Adrenal gland (tissue), 12 donors: ENCODE measurements around the gene DIAPH2. TPM values are rescaled to one million over a fixed set of nuclear protein-coding genes. Genes with fewer than 3 reads are reported as not detected.

Experiments
- DNase-seq, 7 donors: peaks; one replicate each; pipeline ENCODE4 v3.0.0-alpha.2; 2019 to 2020
- H3K27ac ChIP-seq, 5 donors: fragments of 200-600 bp; sonication (generic) in 4 of 5; 1 replicate in 3 of 5; 2 replicates in 2 of 5; pipeline versions ENCODE4 v1.5.1 to v1.8.0; 2016 to 2020; ENCODE audit warnings: mild to moderate bottlenecking in 1 of 5
- H3K27me3 ChIP-seq: fragments of 200-600 bp; 2 replicates; pipeline ENCODE4 v1.8.0; 2021
- H3K36me3 ChIP-seq, 2 donors: fragments of 200-600 bp; replicated peaks in 1 of 2; 1 replicate in 1 of 2; 2 replicates in 1 of 2; pipeline versions ENCODE4 v1.5.1 to v1.8.0; 2018 to 2022
- H3K4me1 ChIP-seq, 2 donors: fragments of 200-600 bp; replicated peaks in 1 of 2; 1 replicate in 1 of 2; 2 replicates in 1 of 2; pipeline versions ENCODE4 v1.5.1 to v1.8.0; 2018 to 2021
- H3K4me3 ChIP-seq, 4 donors: fragments of 200-600 bp; sonication (generic) in 3 of 4; one replicate each; pipeline ENCODE4 v1.5.1; 2016 to 2018
- H3K9me3 ChIP-seq, 3 donors: fragments of 200-600 bp; sonication (generic) in 1 of 3; replicated peaks in 1 of 3; 1 replicate in 2 of 3; 2 replicates in 1 of 3; pipeline versions ENCODE4 v1.5.1 to v1.8.0; 2016 to 2021
- POLR2A ChIP-seq, 2 donors: fragments of 450-650 bp; IDR thresholded peaks; one replicate each; pipeline ENCODE4 v1.6.1; 2017; ENCODE audit warnings: antibody characterized with exemption in 2 of 2, mild to moderate bottlenecking in 2 of 2, moderate library complexity in 1 of 2
- WGBS, 4 donors: extraction: QIAGEN DNeasy Blood & Tissue Kit in 2 of 4; methylation state at CpG; one replicate each; pipeline versions ENCODE4 v1.1.5 to v1.1.7; 2013 to 2017; 5-methylcytosine and 5-hydroxymethylcytosine counted together
- intact Hi-C, 2 donors: fragments of 100-400 bp; cut with DNase I; formaldehyde crosslinking; loops; one replicate each; pipeline versions ENCODE4 v1.14.1 to v1.15.0; 2022 to 2023
- polyA plus RNA-seq, 3 donors: library from polyadenylated mRNA; stranded (reverse); fragments of 200-250 nt in 2 of 3; fragments of 350-450 nt in 1 of 3; fragmentation: Illumina TruSeq in 1 of 3; extraction: RNeasy Lipid Tissue Mini Kit (QIAGEN cat#74804) in 1 of 3; gene quantifications; one replicate each; pipeline ENCODE4 v1.2.3, GENCODE V29; 2013 to 2014
- total RNA-seq, 9 donors: library from RNA; depleted of rRNA in 4 of 9; stranded (reverse); fragments of >200 nt in 4 of 9; fragments of 120-200 nt in 1 of 9; fragmentation: NEBNext Ultra II Directional in 1 of 9; extraction: Animal tissue kit (Norgen Biotek cat#: 25700) in 1 of 9; gene quantifications; one replicate each; pipeline versions ENCODE4 v1.1.0 to v1.2.4, GENCODE V29; 2013 to 2023
- TF ChIP-seq, protein P1 (sequence below), 6 experiments: fragments of 450-650 bp in 4 of 6; fragments of 200-600 bp in 2 of 6; sonication (generic) in 1 of 6; IDR thresholded peaks; 1 replicate in 5 of 6; 2 replicates in 1 of 6; pipeline versions ENCODE4 v1.5.1 to v1.8.0; 2016 to 2021; ENCODE audit warnings: antibody characterized with exemption in 6 of 6, mild to moderate bottlenecking in 2 of 6, moderate library complexity in 1 of 6
- donor health status: healthy with polysubstance abuse.
- donor health status: Bipolar disorder and iron deficiency.
- donor health status: DM: yes; HTN: yes; CAD: no.
- donor health status: DM: no; HTN: no; CAD: no.
- donor health status: DM: no; HTN: no; CAD: no.
- donor health status: DM: yes; HTN: yes; CAD: no.

The DIAPH2 gene
- total and polyA plus RNA-seq, 12 donors = 3.2 to 33.3 (median 12.3) TPM

DNA sequence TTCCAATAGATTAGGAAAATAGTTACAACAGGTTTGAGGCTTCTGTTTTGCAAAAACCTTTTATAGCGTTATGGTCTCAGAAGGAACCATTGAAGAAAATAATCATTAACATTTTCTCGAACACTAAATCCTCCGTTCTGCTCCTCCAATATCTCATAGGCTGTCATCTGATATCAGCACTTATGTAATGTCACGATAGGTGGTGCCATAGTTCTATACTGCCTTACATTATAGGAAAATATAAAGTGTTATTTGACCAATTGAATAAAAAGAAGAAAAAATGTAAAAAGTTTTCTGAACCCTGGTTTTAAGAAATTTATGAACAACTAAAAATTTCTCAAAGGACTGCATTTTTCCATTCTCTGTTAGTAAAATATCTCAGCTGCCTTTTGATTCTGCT lies 490.5 kb downstream of the DIAPH2 start:
- H3K4me3 ChIP-seq = no peak overlapping the region
- H3K27ac ChIP-seq = no peak overlapping the region
- TF ChIP-seq POLR2A (IDR thresholded peaks at IDR 0.05) = no peak
- TF ChIP-seq, protein P1, sequence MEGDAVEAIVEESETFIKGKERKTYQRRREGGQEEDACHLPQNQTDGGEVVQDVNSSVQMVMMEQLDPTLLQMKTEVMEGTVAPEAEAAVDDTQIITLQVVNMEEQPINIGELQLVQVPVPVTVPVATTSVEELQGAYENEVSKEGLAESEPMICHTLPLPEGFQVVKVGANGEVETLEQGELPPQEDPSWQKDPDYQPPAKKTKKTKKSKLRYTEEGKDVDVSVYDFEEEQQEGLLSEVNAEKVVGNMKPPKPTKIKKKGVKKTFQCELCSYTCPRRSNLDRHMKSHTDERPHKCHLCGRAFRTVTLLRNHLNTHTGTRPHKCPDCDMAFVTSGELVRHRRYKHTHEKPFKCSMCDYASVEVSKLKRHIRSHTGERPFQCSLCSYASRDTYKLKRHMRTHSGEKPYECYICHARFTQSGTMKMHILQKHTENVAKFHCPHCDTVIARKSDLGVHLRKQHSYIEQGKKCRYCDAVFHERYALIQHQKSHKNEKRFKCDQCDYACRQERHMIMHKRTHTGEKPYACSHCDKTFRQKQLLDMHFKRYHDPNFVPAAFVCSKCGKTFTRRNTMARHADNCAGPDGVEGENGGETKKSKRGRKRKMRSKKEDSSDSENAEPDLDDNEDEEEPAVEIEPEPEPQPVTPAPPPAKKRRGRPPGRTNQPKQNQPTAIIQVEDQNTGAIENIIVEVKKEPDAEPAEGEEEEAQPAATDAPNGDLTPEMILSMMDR (IDR thresholded peaks at IDR 0.05) = no peak
- 68 to 95% (median 78%) methylated on average over 4 of the region's 4 CpGs for WGBS, 4 donors
- no peaks in the 10 kb centered on the region for H3K27me3 ChIP-seq
- no peaks in the 10 kb centered on the region for H3K36me3 ChIP-seq
- H3K9me3 ChIP-seq = no peaks in the 10 kb centered on the region
- intact Hi-C loops = no loop called here
- no peak for DNase-seq
- no peaks in the 10 kb centered on the region for H3K4me1 ChIP-seq

DNA sequence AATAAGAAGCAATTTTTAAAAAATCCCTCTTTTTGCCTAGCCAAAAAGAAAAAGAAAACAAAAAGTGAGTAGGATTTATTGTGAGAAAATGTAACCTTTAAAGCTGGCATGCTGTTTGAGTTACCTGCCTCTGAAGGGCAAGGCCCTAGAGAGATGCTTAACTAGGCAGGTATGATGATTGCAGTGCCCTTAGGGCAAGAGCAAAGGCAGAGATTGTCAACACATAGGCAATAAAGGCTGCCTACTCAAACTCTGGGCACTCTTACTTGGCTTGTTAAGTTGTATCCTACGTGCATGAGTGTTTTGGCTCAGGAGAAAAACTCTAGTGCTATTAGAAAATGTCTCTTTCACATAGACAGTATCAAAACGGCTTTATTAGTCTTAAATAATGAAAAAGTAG lies 505.0 kb downstream of the DIAPH2 start:
- H3K27ac ChIP-seq = no peak overlapping the region
- intact Hi-C loops = no loop called here
- no peak overlapping the region for H3K4me3 ChIP-seq
- H3K9me3 ChIP-seq = no peaks in the 10 kb centered on the region
- DNase-seq = no peak
- H3K4me1 ChIP-seq = no peaks in the 10 kb centered on the region
- WGBS, 4 donors = 64 to 85% (median 74%) methylated on average over 2 of the region's 2 CpGs
- no peaks in the 10 kb centered on the region for H3K27me3 ChIP-seq
- TF ChIP-seq, protein P1 (IDR thresholded peaks at IDR 0.05) = no peak
- no peak for TF ChIP-seq POLR2A (IDR thresholded peaks at IDR 0.05)
- no peaks in the 10 kb centered on the region for H3K36me3 ChIP-seq

DNA sequence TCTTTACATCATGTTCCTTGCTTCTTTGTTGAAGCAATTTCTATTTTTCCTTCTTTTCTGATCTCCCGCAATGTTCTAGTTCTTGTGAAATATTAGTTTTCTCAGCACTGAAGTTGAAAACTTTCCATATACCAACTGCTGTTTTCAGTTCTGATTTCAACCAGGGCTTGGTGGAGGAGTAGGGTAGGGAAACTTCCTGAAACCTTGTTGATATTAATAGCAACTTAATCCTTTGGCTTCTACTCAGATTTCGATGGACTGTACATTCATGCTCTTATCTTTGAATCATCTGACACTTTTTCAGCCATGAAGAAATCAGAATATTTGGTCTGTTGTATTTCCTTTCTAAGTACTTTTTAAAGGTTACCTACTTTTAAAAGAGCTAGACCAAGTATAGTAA lies 514.9 kb downstream of the DIAPH2 start:
- no peak overlapping the region for H3K27ac ChIP-seq
- DNase-seq = no peak
- H3K4me3 ChIP-seq = no peak overlapping the region
- TF ChIP-seq, protein P1 (IDR thresholded peaks at IDR 0.05) = no peak
- TF ChIP-seq POLR2A (IDR thresholded peaks at IDR 0.05) = no peak
- no peaks in the 10 kb centered on the region for H3K9me3 ChIP-seq
- H3K27me3 ChIP-seq = peaks cover 3% of the 10 kb centered on the region
- H3K4me1 ChIP-seq = no peaks in the 10 kb centered on the region
- no peaks in the 10 kb centered on the region for H3K36me3 ChIP-seq
- 68 to 77% (median 73%) methylated on average over 2 of the region's 2 CpGs for WGBS, 4 donors
- intact Hi-C loops = no loop called here

DNA sequence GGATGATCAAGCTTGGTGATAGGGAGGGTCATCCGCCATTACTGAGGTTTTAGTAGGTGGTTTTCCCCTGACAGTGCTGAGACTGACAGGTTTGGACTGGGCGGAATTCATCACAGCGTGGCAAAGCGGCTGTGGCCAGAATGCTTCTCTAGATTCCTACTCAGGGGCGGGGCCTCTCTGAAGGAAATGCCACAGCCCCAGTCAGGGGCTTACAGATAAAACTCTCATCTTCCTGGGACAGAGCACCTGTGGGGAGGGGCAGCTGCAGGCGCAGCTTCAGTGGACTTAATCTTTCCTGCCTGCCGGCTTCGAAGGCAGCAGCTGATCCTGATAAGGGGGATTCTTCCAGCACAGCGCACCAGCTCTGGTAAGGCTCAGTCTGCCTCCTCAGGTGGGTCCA lies 515.8 kb downstream of the DIAPH2 start:
- Histone ChIP-seq H3K27me3 (peaks cover 3% of the 10 kb centered on the region), H3K27ac (no peak overlapping the region), H3K9me3 (no peaks in the 10 kb centered on the region), H3K4me3 (no peak overlapping the region), H3K4me1 (no peaks in the 10 kb centered on the region), H3K36me3 (no peaks in the 10 kb centered on the region)
- no peak for DNase-seq
- 67 to 98% (median 76%) methylated on average over 8 to 9 of the region's 9 CpGs; no CpG with 5 or more reads in 1 of the 4 donors for WGBS, 4 donors
- intact Hi-C loops = no loop called here
- TF ChIP-seq, protein P1 (IDR thresholded peaks at IDR 0.05) = no peak
- no peak for TF ChIP-seq POLR2A (IDR thresholded peaks at IDR 0.05)
